NCI-H2196 treated with DMSO at 0.1 percent for 48 hours (cell line): ENCODE results near the gene B4GALNT4.
"Not testable (repeated sequence)": the region's sequence is repeated elsewhere in the genome, so short reads cannot be mapped to it uniquely, and the experiment has no call there.

Experiments
- DNase-seq: peaks from one replicate; lab custom pipeline; 2025; ENCODE audit not compliant: unreplicated experiment; lab: John Stamatoyannopoulos, UW

The B4GALNT4 gene

GRCh38 chr11:369336-370018 lies at the start of gene B4GALNT4:
Gene B4GALNT4 (plus strand): TSS chr11:369499. CDS start chr11:369804, 305 bp downstream.
- peak; percentile 19 for DNase-seq

- DNase-seq: not testable (repeated sequence)
These were observed 49.4 kb upstream of the B4GALNT4 start for GRCh38 chr11:319888-320273.

GRCh38 chr11:324156-324555 lies 45.1 kb upstream of the B4GALNT4 start:
- DNase-seq: no peak

- not testable (repeated sequence) for DNase-seq
These were observed 44.4 kb upstream of the B4GALNT4 start for GRCh38 chr11:324593-325517.

- DNase-seq: no peak
These were observed 43.3 kb upstream of the B4GALNT4 start for GRCh38 chr11:325796-326591.

GRCh38 chr11:326592-326841 lies 42.8 kb upstream of the B4GALNT4 start:
- DNase-seq: no peak

GRCh38 chr11:326842-327580 lies 42.3 kb upstream of the B4GALNT4 start:
- DNase-seq: no peak

GRCh38 chr11:327581-327923 lies 41.7 kb upstream of the B4GALNT4 start:
- no peak for DNase-seq

- DNase-seq: no peak
These were observed 41.3 kb upstream of the B4GALNT4 start for GRCh38 chr11:328012-328411.

- not testable (repeated sequence) for DNase-seq
These were observed 40.7 kb upstream of the B4GALNT4 start for GRCh38 chr11:328516-329100.

GRCh38 chr11:329886-330253 lies 39.4 kb upstream of the B4GALNT4 start:
- no peak for DNase-seq

- no peak for DNase-seq
These were observed 39.0 kb upstream of the B4GALNT4 start for GRCh38 chr11:330307-330693.

GRCh38 chr11:330694-331357 lies 38.5 kb upstream of the B4GALNT4 start:
- no peak for DNase-seq

- no peak for DNase-seq
These were observed 37.8 kb upstream of the B4GALNT4 start for GRCh38 chr11:331358-332060.

GRCh38 chr11:332651-333480 lies 36.4 kb upstream of the B4GALNT4 start:
- no peak for DNase-seq

- DNase-seq: not testable (repeated sequence)
These were observed 35.6 kb upstream of the B4GALNT4 start for GRCh38 chr11:333616-334263.

- no peak for DNase-seq
These were observed 34.9 kb upstream of the B4GALNT4 start for GRCh38 chr11:334264-334994.
